A673 (cell line): ENCODE data around the gene CTIF.

Experiments
- CTCF ChIP-seq: fragments of 300-800, 200-600 bp; sonication (generic); conservative IDR thresholded peaks from 2 replicates; pipeline ENCODE4 v1.5.1; 2017; ENCODE audit warnings: low read depth, mild to moderate bottlenecking, antibody characterized with exemption, low read length, moderate library complexity, mixed read lengths
- EZH2 ChIP-seq: fragments of 200-600 bp; sonication (generic); IDR thresholded peaks from 2 replicates; pipeline ENCODE4 v1.6.1; 2017; ENCODE audit warnings: borderline replicate concordance, low read depth, mild to moderate bottlenecking, mixed read lengths, antibody characterized with exemption, low read length; ENCODE audit not compliant: poor library complexity, severe bottlenecking

DNA sequence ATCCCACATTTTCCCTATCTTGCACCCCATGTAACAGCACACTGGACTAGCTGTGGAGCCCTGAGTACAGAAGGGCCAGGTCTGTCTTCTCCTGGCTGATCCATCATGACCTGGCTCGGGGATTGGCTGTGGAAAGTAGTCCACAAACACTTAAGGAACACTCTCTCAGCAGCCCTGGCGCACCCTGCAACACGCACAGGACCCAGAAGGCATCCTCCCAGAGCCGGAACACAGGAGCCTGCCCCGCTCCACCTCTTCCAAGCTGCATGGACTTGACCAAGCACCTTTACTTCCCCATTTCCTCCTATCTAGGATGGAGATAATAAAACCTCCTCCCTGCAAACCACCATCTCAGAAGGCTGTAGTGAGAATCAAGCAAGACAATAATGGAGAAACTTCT is 151.7 kb downstream of the CTIF start:
- TF ChIP-seq CTCF (no peak), EZH2 (no peak)
